HL-60 (cell line): ENCODE data around the gene GATD1.

Experiments
- CTCF ChIP-seq: IDR thresholded peaks from one replicate; pipeline ENCODE4 v1.5.1; 2011; ENCODE audit warnings: low read length, control low read depth, inconsistent platforms; ENCODE audit not compliant: insufficient read depth
- GABPA ChIP-seq: IDR thresholded peaks from 2 replicates; pipeline ENCODE4 v1.6.1; 2012; ENCODE audit warnings: low read depth
- POLR2AphosphoS5 ChIP-seq: IDR thresholded peaks from 2 replicates; pipeline ENCODE4 v1.6.1; 2012; ENCODE audit warnings: low read depth

GRCh38 chr11:721741-722345 is 55.4 kb downstream of the GATD1 start:
- no peak for TF ChIP-seq CTCF
- no peak for TF ChIP-seq POLR2AphosphoS5
- TF ChIP-seq GABPA = no peak
